Endothelial cell of umbilical vein (primary cell): Measurements from ENCODE around the gene DPP6. TPM values are rescaled to one million over a fixed set of nuclear protein-coding genes. Genes with fewer than 3 reads are reported as not detected.

Experiments used
- BruUV-seq: library from RNA; stranded (reverse); fragments of 400-500 nt; replicated peaks from 2 replicates; lab custom pipeline; 2021; lab: Mats Ljungman, UMichigan
- CTCF ChIA-PET: fragments of 300-600, 350-600 bp; sonication (Branson Sonifier 250); formaldehyde crosslinking; loops from one replicate; lab custom pipeline; 2021; ENCODE audit warnings: antibody characterized with exemption, inconsistent platforms; lab: Charles Lee
- POLR2A ChIA-PET: fragments of 300-600, 350-600 bp; sonication (Branson Sonifier 250); formaldehyde crosslinking; loops from one replicate; lab custom pipeline; 2021; ENCODE audit warnings: antibody characterized with exemption, inconsistent platforms; lab: Charles Lee
- DNase-seq: peaks from one replicate; pipeline ENCODE4 v3.0.0-alpha.2; 2011; ENCODE audit warnings: low read depth, low spot score
- FAIRE-seq: peaks from 2 replicates; lab custom pipeline; 2011; peaks lifted over from hg19 to GRCh38; lab: Jason Lieb, UNC
- H2AFZ ChIP-seq: 2 replicates; pipeline ENCODE4 v1.6.0; 2012; ENCODE audit warnings: low read depth, low read length, control low read depth, inconsistent platforms
- H3K27ac ChIP-seq: 2 replicates; pipeline ENCODE4 v1.5.1; 2011; ENCODE audit warnings: low read depth, mild to moderate bottlenecking, control low read depth, low read length, moderate library complexity; ENCODE audit not compliant: insufficient read depth
- H3K27me3 ChIP-seq, 2 experiments: 2 replicates each; pipeline versions ENCODE4 v1.6.0 to v1.6.1; 2011; ENCODE audit warnings: low read length in 2 of 2, mixed read lengths in 1 of 2; ENCODE audit not compliant: control insufficient read depth in 2 of 2, insufficient read depth in 2 of 2
- H3K36me3 ChIP-seq, 2 experiments: 2 replicates in 1 of 2; 3 replicates in 1 of 2; pipeline ENCODE4 v1.5.1; 2011; ENCODE audit warnings: low read length in 2 of 2, mild to moderate bottlenecking in 1 of 2, moderate library complexity in 1 of 2; ENCODE audit not compliant: control insufficient read depth in 2 of 2, insufficient read depth in 2 of 2; ENCODE audit errors: extremely low read depth in 1 of 2
- H3K4me1 ChIP-seq: 3 replicates; pipeline ENCODE4 v1.5.1; 2011; ENCODE audit warnings: mild to moderate bottlenecking, low read length; ENCODE audit not compliant: control insufficient read depth, insufficient read depth; ENCODE audit errors: extremely low read depth
- H3K4me2 ChIP-seq: 2 replicates; pipeline ENCODE4 v1.6.1; 2011; ENCODE audit warnings: low read length, control low read depth, mixed read lengths; ENCODE audit not compliant: insufficient read depth
- H3K4me3 ChIP-seq, 3 experiments: fragments of 200-600 bp in 1 of 3; sonication (generic), shearing (Covaris generic) in 1 of 3; replicated peaks in 1 of 3; 2 replicates each; pipeline ENCODE4 v1.5.1; 2011 to 2016; ENCODE audit warnings: control low read depth in 3 of 3, low read length in 3 of 3, mild to moderate bottlenecking in 2 of 3, inconsistent platforms in 1 of 3, low read depth in 1 of 3, moderate library complexity in 1 of 3; ENCODE audit not compliant: insufficient read depth in 1 of 3
- H3K79me2 ChIP-seq: 2 replicates; pipeline ENCODE4 v1.6.0; 2012; ENCODE audit warnings: low read length, inconsistent platforms; ENCODE audit not compliant: control insufficient read depth, insufficient read depth
- H3K9ac ChIP-seq: replicated peaks from 2 replicates; pipeline ENCODE3; 2011; ENCODE audit warnings: low read length, control low read depth; ENCODE audit not compliant: insufficient read depth; ENCODE audit errors: extremely low read depth
- H3K9me1 ChIP-seq: replicated peaks from 3 replicates; pipeline ENCODE4 v1.6.0; 2011; ENCODE audit warnings: mild to moderate bottlenecking, low read length; ENCODE audit not compliant: control insufficient read depth, insufficient read depth; ENCODE audit errors: extremely low read depth
- H3K9me3 ChIP-seq: replicated peaks from 2 replicates; pipeline ENCODE4 v1.5.1; 2012; ENCODE audit warnings: low read length, inconsistent platforms; ENCODE audit not compliant: control insufficient read depth, insufficient read depth
- H4K20me1 ChIP-seq: replicated peaks from 2 replicates; pipeline ENCODE3; 2011; ENCODE audit warnings: mild to moderate bottlenecking, low read length; ENCODE audit not compliant: control insufficient read depth, insufficient read depth; ENCODE audit errors: extremely low read depth
- FOS ChIP-seq: IDR thresholded peaks from 2 replicates; pipeline ENCODE4 v1.6.1; 2011; ENCODE audit warnings: mild to moderate bottlenecking, low read length, moderate library complexity, borderline replicate concordance; ENCODE audit not compliant: insufficient read depth
- GATA2 ChIP-seq: IDR thresholded peaks from 2 replicates; pipeline ENCODE4 v1.7.0; 2011; ENCODE audit warnings: low read depth, mild to moderate bottlenecking, moderate library complexity, mixed read lengths, low read length; ENCODE audit not compliant: insufficient read length, insufficient read depth
- POLR2AphosphoS5 ChIP-seq: IDR thresholded peaks from 2 replicates; pipeline ENCODE4 v1.6.1; 2012; ENCODE audit warnings: low read depth, mild to moderate bottlenecking, control low read depth, low read length, moderate library complexity; ENCODE audit not compliant: insufficient read depth
- dilution Hi-C: fragments of 300-500 bp; cut with MboI; formaldehyde crosslinking; loops from one replicate; pipeline ENCODE4 v1.15.0; 2019; ENCODE audit warnings: low sequenced_read_pairs; ENCODE audit not compliant: extremely low pct_ligation_motif_present
- intact Hi-C: fragments of 100-400 bp; cut with micrococcal nuclease; formaldehyde crosslinking; loops from one replicate; pipeline ENCODE4 v1.10.0; 2022
- polyA plus RNA-seq, 4 experiments: library from polyadenylated mRNA; depleted of rRNA in 3 of 4; stranded (reverse) in 3 of 4; unstranded in 1 of 4; fragments of >200 nt; gene quantifications; 2 replicates each; pipeline versions ENCODE4 v1.2.1 to v1.2.3, GENCODE V29; 2011 to 2012; ENCODE audit warnings: missing spikeins in 1 of 4
- total RNA-seq: library from RNA; stranded (reverse); gene quantifications from 2 replicates; pipeline ENCODE4 v1.2.3, GENCODE V29; 2021
- TF ChIP-seq, protein P1 (sequence below), 2 donors: IDR thresholded peaks; 1 replicate in 1 of 2; 2 replicates in 1 of 2; pipeline ENCODE4 v1.5.1; 2011; ENCODE audit warnings: low read length in 2 of 2, mild to moderate bottlenecking in 2 of 2, moderate library complexity in 2 of 2, control low read depth in 1 of 2, inconsistent platforms in 1 of 2, low read depth in 1 of 2; ENCODE audit not compliant: insufficient read depth in 1 of 2; ENCODE audit errors: extremely low read depth in 1 of 2
- TF ChIP-seq, protein P2 (sequence below): IDR thresholded peaks from 2 replicates; pipeline ENCODE4 v1.6.1; 2011; ENCODE audit not compliant: insufficient read depth, insufficient read length

The DPP6 gene
- total and polyA plus RNA-seq, 2 donors (not counting 3 experiments of a cell fraction or from before 2014, with no cell fraction given) = not detected

DNA sequence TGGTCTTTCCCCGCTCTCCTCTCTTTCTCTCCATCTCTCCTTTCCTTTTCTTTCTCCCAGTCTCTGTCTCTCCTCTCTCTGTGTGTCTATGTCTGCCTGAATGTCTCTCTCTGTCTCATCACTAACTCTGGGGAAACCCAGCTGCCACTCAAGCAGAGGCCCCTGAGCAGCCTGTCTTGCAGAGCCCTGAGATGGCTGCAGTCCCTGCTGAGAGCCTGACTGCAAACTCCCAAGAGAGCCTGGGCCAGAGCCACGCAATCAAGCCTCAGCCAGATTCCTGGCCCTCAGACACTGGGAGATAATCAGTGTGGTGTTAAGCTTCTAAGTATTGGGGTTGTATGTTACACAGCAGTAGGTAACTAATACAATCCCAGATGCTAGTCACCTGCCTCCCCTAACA lies 859.2 kb downstream of the DPP6 start:
- Histone ChIP-seq H3K9me3 (no peaks in the 10 kb centered on the region), H3K9me1 (no peaks in the 10 kb centered on the region), H3K9ac (no peak overlapping the region), H3K27ac (no peak overlapping the region), H3K79me2 (no peaks in the 10 kb centered on the region), H3K4me3 (no peak overlapping the region), H3K4me2 (no peak overlapping the region), H2AFZ (no peak overlapping the region), H3K4me1 (peaks cover 4% of the 10 kb centered on the region), H3K36me3 (no peaks in the 10 kb centered on the region), H3K27me3 (peaks cover 0 to 11% of the 10 kb centered on the region in 2 experiments), H4K20me1 (no peaks in the 10 kb centered on the region)
- no peak for DNase-seq
- dilution Hi-C loops = no loop called here
- CTCF ChIA-PET = interaction anchor here (1.6 to 5.6 kb wide), 2 partner anchors 17 to 687 kb away, joined by 4 to 49 read pairs; no protein-coding TSS in a partner anchor
- no peak for TF ChIP-seq POLR2AphosphoS5
- no peak for TF ChIP-seq GATA2
- no peak for TF ChIP-seq FOS
- TF ChIP-seq, protein P1, sequence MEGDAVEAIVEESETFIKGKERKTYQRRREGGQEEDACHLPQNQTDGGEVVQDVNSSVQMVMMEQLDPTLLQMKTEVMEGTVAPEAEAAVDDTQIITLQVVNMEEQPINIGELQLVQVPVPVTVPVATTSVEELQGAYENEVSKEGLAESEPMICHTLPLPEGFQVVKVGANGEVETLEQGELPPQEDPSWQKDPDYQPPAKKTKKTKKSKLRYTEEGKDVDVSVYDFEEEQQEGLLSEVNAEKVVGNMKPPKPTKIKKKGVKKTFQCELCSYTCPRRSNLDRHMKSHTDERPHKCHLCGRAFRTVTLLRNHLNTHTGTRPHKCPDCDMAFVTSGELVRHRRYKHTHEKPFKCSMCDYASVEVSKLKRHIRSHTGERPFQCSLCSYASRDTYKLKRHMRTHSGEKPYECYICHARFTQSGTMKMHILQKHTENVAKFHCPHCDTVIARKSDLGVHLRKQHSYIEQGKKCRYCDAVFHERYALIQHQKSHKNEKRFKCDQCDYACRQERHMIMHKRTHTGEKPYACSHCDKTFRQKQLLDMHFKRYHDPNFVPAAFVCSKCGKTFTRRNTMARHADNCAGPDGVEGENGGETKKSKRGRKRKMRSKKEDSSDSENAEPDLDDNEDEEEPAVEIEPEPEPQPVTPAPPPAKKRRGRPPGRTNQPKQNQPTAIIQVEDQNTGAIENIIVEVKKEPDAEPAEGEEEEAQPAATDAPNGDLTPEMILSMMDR (IDR thresholded peaks at IDR 0.05; ENCODE audit: extremely low read depth in 1 of 2, insufficient read depth in 1 of 2, low read depth in 1 of 2, low read length in 2 of 2) = no peak
- TF ChIP-seq, protein P2, sequence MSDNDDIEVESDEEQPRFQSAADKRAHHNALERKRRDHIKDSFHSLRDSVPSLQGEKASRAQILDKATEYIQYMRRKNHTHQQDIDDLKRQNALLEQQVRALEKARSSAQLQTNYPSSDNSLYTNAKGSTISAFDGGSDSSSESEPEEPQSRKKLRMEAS = no peak
- FAIRE-seq = no peak
- POLR2A ChIA-PET = no interaction called here
- intact Hi-C loops = loop anchor here (5.0 kb wide), 1 partner anchor 621 kb away; no protein-coding TSS in a partner anchor
- BruUV-seq = no TSS peak
